Measurements from ENCODE around the gene MAPKAP1.
"Not testable (repeated sequence)": the region's sequence is repeated elsewhere in the genome, so short reads cannot be mapped to it uniquely, and the experiment has no call there.

- not testable (repeated sequence) for TF ChIP-seq CTCF, POLR2A (IDR thresholded peaks at IDR 0.05)
These were observed 306.8 kb downstream of the MAPKAP1 start for GRCh38 chr9:125400232-125400631.
